GM18508 (cell line): ENCODE data around the gene MAML1.

Experiments
- ATAC-seq: cut with Tn5 transposase; IDR thresholded peaks from one replicate; pipeline ENCODE4 v1.9.1; 2021; ENCODE audit warnings: moderate number of reproducible peaks; ENCODE audit not compliant: insufficient read depth, unreplicated experiment

Gene MAML1

DNA sequence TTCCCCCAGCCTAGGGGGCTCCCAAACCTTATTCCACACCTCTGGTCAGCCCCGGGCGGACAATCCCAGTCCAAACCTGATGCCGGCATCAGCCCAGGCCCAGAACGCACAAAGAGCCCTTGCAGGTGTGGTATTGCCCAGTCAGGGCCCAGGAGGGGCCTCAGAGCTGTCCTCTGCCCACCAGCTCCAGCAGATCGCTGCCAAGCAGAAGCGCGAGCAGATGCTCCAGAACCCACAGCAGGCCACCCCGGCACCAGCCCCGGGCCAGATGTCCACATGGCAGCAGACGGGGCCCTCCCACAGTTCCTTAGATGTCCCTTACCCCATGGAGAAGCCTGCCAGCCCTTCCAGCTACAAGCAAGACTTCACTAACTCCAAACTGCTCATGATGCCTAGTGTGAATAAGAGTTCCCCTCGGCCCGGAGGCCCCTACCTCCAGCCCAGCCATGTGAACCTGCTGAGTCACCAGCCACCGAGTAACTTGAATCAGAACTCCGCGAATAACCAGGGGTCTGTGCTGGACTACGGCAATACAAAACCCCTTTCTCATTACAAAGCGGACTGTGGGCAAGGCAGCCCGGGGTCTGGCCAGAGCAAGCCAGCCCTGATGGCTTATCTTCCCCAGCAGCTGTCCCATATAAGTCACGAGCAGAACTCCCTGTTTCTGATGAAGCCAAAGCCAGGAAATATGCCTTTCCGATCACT lies 33.6 kb downstream of the MAML1 start:
- no peak for ATAC-seq

DNA sequence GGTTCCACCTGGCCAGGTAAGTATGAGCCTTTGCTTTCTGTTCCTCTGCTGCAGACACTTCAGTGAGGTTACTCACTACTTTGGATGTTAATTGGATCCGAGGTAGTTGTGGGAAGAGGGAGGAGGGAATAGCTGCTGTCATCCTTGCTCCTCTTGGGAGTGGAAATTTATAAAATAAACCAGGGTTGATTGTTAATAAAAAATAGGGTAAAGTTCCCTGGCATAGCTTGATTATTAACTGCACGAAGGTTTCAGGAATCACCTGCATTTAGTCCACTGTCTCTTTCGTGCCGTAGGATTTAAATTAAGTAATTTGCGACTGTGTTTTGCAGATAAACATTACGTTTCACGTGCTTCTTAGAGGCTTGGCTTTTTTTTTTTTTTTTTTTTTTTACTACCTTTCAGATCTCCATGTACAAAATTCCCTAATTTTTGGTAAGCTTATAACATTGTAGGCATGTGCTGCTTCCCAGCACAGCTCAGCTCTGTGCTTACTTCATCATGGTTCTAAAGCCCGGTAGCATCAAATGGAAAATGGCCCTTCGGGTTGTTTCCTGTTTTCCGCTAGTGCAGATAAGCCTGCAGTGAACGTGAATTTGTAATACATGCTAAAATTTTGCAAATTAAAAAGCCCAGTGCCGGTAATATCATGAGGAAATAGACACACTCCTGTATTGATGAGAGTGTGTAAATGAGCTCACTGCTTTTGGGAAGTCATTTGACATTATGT lies 34.3 kb downstream of the MAML1 start:
- no peak for ATAC-seq

DNA sequence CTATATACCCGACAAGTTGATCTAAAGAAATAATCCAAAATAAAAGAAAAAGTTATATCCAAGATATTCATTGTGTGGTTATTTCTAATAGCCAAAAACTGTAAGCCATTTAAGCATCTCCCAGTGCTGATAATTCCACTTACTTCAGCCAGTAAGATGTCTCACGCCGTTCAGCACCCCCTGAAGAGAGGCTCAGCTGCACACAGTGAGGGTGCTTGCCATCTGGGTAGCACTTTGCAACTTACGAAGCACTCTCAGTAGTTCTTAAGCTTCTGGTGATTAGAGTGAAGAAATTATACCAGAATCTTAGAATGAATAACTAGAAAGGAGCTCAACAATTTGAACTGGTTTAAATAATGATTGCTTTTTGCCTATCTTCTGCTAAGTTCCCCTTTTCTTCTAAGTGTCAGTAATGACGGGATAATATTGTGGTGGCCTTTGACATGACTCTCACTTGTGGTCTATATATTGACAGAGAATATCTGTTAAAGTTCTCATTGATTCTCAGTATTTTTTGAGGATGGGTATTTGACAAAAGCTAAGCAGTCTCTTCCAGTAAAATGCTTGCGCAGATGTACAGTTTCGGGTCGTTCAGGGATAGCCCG lies 35.0 kb downstream of the MAML1 start:
- no peak for ATAC-seq

DNA sequence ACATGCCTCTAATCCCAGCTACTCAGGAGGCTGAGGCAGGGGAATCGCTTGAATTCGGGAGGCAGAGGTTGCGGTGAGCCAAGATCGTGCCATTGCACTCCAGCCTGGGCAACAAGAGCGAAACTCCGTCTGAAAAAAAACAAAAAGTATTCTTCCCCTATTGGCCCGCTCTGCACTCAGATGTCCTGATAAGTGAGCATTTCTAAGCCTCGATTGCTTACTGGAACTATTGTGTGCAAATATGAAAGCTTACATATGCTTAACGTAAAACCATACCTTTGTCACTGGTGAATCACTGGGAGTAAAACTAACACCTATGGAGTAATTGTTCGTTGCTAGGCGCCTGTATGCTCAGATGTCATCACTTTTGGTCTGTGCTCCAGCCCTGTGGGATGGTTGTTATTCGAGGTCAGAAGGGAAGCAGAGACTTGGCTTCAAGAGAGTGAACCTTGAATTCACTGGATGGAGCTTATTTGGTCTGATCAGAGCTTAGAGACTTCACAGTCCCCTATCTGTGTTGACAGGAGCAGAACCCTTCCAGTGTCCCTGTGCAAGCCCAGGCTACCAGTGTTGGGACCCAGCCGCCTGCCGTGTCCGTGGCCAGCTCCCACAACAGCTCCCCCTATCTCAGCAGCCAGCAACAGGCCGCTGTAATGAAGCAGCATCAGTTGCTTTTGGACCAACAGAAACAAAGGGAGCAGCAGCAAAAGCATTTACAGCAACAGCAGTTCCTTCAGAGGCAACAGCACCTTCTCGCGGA lies 35.9 kb downstream of the MAML1 start:
- ATAC-seq = no peak

DNA sequence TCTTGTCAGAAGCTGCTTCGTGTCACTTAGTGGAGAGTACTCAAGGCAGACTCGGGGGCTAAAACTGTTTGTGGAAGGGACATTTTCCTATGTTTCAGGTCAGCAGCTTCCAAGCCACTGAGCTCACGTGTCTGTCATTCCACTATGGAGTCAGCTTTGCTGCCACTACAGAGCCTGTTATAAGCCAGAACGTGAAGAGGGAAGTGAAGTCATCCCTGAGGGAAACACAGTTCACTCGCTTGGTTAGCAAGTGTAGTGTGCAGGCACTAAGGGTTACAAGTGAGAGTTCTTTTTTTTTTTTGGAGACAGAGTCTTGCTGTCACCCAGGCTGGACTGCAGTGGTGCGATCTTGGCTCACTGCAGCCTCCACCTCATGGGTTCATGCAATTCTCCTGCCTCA lies 36.6 kb downstream of the MAML1 start:
- no peak for ATAC-seq

DNA sequence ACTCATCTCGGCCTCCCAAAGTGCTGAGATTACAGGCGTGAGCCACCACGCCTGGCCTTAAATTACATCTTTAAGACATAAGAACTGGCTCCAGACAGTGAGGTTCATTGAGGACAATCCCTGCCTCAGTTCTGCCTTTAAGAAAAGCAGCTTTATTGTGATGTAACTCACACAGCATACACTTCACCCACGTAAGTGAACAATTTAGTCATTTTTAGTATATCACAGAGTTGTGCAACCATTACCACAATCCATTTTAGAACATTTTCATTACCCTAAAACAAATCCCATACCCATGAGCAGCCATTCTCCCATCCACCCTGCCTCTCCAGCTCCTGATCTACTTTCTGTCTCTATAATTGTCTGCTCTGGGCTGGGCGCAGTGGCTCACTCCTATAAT lies 37.2 kb downstream of the MAML1 start:
- ATAC-seq = no peak

DNA sequence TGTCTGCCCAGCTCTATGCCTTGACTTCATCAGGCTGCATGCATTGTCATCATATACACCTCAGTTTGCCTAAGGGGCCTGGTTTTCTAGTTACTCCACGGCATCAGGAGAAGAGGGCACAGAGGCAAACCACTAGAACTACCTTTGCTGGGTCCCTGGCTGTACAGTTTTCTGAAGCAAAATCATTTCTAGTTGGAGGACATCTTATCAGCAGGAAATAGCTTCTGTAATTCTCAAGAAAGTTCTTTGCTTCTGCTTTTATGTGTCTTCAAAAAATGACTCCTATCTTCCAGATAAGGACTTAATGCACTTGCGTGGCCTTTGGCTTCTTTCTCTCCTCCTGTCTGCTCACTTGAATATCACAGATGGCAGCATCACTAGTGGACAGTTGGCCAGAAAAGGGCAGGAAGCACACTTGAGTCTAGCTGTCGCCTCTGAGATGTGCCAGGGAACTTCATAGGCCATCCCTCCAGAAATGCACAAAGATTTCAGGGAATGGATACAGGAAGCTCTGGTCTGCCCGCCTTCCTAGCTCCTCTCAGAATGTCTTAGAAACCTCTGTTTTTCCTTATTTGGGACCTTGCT lies 38.8 kb downstream of the MAML1 start:
- no peak for ATAC-seq

DNA sequence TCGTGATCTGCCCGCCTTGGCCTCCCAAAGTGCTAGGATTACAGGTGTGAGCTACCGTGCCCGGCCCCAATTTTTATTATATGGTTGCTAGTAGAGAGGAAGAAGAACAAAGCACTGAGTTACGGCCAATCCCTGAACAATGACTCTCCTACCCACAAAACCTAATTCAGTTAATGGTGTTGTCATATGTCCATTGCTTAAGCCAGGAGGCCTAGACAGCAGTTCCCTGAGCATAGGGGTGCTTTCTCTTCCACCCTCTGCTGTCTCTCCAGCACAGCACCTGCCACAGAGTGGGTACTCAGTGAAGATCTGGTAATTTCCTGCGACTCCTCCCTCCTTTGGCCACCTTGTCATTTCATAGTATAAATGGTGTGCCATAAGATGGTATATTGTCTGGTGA lies 39.7 kb downstream of the MAML1 start:
- no peak for ATAC-seq

DNA sequence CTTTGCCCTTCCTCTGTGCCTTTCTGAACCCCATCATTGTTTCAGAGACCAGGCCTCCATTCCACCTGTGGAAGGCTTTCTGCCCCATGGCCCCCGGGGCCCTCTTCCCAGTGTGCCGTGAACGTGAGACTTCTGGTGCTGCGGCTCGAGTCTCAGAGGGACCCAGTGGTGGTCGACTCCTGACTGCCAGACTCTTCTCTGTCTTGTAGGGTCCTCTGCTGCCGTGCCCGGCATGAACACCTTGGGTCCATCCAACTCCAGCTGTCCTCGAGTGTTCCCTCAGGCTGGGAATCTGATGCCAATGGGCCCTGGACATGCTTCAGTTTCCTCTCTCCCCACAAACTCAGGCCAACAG lies 41.0 kb downstream of the MAML1 start:
- no peak for ATAC-seq

DNA sequence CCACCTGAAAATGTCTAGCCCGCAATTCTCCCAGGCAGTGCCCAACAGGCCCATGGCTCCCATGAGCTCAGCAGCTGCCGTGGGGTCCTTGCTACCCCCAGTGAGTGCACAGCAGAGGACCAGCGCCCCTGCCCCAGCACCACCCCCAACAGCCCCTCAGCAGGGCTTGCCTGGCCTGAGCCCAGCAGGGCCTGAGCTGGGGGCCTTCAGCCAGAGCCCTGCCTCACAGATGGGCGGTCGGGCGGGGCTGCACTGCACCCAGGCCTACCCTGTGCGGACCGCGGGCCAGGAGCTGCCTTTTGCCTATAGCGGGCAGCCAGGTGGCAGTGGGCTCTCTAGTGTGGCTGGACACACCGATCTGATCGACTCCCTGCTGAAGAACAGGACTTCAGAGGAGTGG lies 41.8 kb downstream of the MAML1 start:
- ATAC-seq = no peak

DNA sequence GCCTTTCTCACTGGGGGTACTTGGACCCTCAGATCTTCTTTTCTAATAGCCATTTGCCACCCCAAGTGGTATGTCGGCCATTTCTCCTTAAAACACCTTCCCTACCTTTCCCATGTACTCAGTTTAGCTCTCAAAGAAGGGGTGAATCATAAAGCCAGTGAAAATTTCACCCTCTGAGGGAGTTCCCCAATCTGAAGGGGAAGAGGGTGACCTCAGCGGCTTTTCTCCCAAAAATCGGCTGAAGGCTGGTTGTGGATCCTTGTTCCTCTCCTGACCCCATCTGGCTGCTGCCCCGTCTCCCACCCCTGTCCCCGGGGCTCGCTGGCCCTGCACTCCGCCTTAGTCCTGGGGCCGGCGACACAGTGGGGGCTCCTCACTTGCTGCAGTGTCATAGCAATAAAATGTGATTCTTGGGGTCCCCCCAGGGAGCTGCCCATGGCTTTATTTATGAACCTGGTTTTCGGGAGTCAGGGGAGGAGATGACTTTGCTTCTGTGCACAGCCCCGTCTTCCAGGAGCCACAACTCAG lies 43.9 kb downstream of the MAML1 start:
- ATAC-seq = no peak

DNA sequence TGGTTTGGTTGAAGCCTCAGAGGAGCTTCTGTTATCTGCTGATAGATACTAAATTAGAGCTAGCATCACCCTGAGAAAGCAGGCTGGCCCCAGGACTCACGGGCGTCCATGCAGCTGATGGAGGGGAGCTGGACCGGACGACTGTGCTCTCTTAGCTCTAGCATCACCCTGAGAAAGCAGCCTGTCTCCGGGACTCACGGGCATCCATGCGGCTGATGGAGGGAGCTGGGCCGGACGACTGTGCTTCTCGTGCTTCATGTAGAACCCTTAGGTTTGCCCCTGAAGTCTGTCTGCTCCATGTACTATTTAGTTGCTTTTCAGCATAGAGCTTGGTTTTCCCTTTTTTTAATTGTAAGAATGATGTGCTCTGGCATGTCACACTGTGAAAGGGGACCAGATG lies 44.8 kb downstream of the MAML1 start:
- ATAC-seq = no peak

DNA sequence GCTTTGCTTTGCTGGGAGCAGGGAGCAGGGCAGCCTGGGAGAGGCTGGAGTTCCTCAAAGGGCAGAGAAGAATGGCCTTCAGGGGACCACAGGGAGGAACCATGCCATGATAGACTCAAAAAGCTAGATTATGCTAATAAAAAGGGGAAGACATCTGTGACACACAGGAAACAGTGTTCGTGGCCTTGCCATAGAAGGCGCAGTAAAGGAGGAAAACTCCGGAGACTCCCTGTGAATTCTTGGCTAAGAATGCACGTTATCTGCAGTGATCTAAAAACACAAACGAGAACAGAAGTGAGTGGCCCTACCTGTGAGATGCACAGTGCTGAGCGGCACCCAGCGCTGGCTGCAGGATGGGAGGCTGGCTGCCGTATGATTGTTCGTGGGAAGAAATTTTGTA lies 45.3 kb downstream of the MAML1 start:
- ATAC-seq = no peak

DNA sequence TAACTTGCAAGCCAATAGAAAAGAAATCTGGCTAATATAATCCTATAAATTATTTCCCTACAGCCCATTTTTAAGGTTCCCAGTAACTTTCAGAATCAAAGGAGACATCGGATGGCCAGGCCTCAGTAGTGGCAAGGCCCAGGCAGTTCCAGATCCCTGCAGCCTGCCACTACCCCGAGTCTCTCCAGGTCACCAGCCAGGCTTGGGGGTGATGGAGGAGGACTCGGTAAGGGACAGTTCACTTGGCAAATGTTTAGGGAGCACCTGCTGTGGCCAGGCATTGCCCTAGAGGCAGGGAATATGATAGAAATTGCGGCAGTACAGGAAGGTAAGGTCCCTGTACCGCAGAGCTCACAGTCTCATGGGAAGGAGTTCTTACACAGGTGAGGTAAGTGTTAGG lies 46.0 kb downstream of the MAML1 start:
- ATAC-seq = no peak

DNA sequence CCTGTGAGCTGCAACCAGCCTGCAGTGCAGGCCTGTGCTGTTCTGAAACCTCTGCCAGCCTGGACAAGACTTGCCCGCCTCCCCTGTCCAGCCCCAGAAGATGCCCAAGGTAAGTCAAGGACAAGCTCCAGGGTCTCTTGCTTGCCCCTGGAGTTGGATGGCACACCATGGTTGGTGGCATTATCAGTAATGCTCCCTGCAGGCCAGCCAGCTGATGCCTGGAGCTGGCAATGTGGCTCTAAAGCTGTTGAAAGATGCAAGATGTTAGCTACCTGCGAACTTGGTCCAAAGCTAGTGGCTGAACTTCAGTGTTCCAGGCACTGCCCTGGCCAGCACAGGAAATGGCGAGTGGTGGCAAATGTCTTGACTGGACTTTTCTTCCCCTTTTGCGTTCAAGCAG lies 47.2 kb downstream of the MAML1 start:
- no peak for ATAC-seq

DNA sequence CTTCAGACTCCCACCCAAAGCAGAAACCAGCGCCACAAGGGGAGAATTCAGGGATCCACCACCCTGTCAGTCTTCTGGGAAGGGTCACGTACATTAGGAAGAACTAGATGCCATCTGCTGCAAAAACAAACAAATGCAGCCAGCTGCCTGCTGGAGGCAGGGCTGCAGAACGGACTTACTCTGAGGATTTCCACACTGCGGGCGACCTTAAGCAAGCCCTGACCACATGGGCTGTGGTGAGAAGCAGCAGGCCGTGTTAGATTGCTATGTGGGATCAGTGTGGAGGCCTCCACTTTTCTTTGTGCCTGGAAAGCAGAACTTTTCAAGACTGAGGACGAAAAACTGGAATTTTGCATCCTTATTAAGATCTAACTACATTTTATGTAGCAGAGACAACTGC lies 47.7 kb downstream of the MAML1 start:
- ATAC-seq = no peak

DNA sequence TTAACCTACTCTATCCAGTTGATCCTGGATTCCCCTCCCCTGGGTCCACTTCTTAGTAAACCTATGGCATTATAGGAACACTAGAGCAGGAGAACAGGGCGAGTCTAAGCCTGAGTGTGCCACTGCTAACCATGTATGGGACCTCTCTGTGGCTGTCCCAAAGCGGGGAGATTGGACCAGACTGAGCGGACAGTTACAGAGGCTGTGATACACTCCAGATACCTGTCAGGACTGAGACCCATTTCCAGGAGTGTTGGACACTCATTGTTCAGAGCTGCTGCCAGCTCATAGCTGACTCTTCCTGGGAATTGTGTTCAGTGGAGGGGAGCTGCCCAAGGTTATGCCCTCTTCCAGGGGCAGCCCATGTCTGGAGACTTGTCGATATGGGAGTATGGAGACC lies 49.2 kb downstream of the MAML1 start:
- no peak for ATAC-seq

DNA sequence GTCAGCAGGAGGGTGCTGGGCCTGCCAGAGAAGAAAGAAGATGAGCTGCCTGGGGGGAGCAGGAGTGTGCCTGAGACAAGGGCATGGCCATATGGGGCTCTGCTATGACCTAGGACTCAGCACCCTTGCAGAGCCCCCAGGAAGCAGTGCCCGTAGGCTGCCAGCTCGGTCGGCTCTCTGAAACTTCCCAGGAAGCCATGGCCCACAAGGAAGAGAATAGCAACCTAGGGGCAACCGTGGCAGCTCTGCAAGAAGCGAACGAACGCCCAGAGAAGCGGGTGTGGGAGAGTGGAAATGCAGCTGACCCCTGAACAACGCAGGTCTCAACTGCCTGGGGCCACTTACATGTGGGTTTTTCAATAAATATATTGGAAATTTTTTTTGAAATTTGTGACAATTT lies 50.5 kb downstream of the MAML1 start:
- no peak for ATAC-seq

DNA sequence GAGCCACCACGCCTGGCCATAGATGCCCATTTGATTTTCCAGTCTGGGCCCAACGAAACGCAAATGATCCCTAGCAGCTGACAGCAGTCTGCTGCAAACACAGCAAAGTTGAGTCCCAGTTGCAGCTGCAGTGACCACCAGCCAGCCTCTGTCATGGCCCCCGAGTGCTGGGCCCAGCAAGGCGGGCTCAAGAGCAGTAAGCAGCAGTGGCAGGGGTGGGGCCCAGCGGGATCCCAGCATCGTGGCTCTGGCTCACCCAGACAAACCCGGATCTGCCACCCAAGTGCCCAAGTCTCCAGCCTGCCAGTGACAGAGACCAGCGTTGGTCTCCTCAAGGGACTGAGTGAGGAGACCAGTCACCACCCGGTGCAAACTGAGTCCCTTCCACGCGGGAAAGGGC lies 54.2 kb downstream of the MAML1 start:
- ATAC-seq = no peak

DNA sequence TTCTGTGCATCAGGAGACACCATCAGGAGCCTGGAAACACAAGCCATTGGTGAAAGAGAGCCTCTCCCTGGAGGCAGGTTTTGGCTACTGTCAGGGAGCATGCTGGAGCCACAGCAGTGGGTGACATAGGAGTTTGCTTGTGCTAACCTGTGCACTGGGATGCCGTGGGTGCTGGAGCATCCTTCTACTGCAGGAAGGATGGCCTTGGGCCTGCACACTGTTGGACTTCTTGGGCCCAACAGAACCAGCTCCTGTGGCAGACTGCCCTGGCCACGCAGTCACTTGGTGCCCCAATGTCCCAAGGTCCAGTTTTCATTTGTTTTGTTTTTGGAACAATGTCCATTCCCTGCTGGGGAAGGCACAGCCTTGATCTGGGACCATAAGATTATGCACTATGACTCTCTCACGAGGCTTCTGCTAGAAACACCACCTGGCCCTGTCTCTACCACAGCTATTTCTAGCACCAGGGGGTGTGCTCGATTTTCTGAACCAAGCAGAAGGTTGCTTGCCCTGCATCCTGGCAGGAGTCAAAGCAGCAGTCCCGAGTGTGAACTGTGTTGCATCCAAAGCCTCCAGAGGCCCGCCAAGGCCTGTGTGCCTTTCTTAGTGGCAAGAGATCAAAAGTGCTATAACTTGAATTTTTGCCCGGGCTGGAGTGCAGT lies 55.7 kb downstream of the MAML1 start:
- no peak for ATAC-seq
